H1 (cell line): Measurements from ENCODE around the gene SYNPO. TPM values are rescaled to one million over a fixed set of nuclear protein-coding genes. Genes with fewer than 3 reads are reported as not detected.

ENCODE experiments used
- BACH1 ChIP-seq: IDR thresholded peaks from 2 replicates; pipeline ENCODE4 v1.6.1; 2012; ENCODE audit warnings: low read length, improper control_type of control experiment
- BCL11A ChIP-seq, 2 experiments: IDR thresholded peaks; one replicate each; pipeline ENCODE4 v1.6.1; 2011; ENCODE audit warnings: low read depth in 2 of 2, low read length in 2 of 2, mild to moderate bottlenecking in 2 of 2
- CBX5 ChIP-seq: fragments of 300-800, 300-1000 bp; sonication (generic); IDR thresholded peaks from 2 replicates; pipeline ENCODE4 v1.7.1; 2016; ENCODE audit warnings: antibody characterized with exemption, low read length, low read depth
- CHD2 ChIP-seq: IDR thresholded peaks from 2 replicates; pipeline ENCODE4 v1.6.1; 2012; ENCODE audit warnings: low read length, improper control_type of control experiment
- CREB1 ChIP-seq: IDR thresholded peaks from 2 replicates; pipeline ENCODE4 v1.6.1; 2012; ENCODE audit warnings: inconsistent platforms
- KDM5A ChIP-seq: fragments of 200-600 bp; IDR thresholded peaks from 2 replicates; pipeline ENCODE4 v1.7.1; 2012; ENCODE audit warnings: mild to moderate bottlenecking, low read length, inconsistent platforms, mixed read lengths
- PHF8 ChIP-seq: fragments of 200-600 bp; sonication (generic); conservative IDR thresholded peaks from 2 replicates; pipeline ENCODE4 v1.7.1; 2012; ENCODE audit warnings: low read depth, mild to moderate bottlenecking, inconsistent platforms, low read length, moderate library complexity
- SIN3A ChIP-seq, 2 experiments: IDR thresholded peaks in 1 of 2; conservative IDR thresholded peaks in 1 of 2; 2 replicates each; pipeline ENCODE4 v1.6.1; 2011 to 2012; ENCODE audit warnings: low read length in 2 of 2, improper control_type of control experiment in 1 of 2, low read depth in 1 of 2, mild to moderate bottlenecking in 1 of 2
- SIX5 ChIP-seq: IDR thresholded peaks from 2 replicates; pipeline ENCODE4 v1.6.1; 2011; ENCODE audit warnings: mild to moderate bottlenecking, low read depth, low read length
- TAF7 ChIP-seq: optimal IDR thresholded peaks from 2 replicates; pipeline ENCODE3; 2011; ENCODE audit warnings: low read depth, mild to moderate bottlenecking, inconsistent platforms, low read length, moderate library complexity, borderline replicate concordance
- YY1 ChIP-seq: IDR thresholded peaks from 2 replicates; pipeline ENCODE4 v1.6.1; 2011; ENCODE audit warnings: low read depth, mild to moderate bottlenecking, low read length
- polyA plus RNA-seq, 7 experiments: library from polyadenylated mRNA; depleted of rRNA in 3 of 7; stranded (reverse) in 5 of 7; unstranded in 2 of 7; fragments of >200 nt in 5 of 7; fragments of 200-250 nt in 2 of 7; gene quantifications; 1 replicate in 5 of 7; 2 replicates in 1 of 7; 4 replicates in 1 of 7; pipeline versions ENCODE4 v1.2.1 to v1.2.3, GENCODE V29; 2011 to 2013; ENCODE audit warnings: missing spikeins in 2 of 7, mixed read lengths in 2 of 7
- total RNA-seq: library from RNA; stranded (reverse); fragmentation: NEBNext Ultra II Directional; extraction: Animal tissue kit (Norgen Biotek cat#: 25700); gene quantifications from 2 replicates; pipeline ENCODE4 v1.2.1, GENCODE V29; 2021
- TF ChIP-seq, protein P1 (sequence below): IDR thresholded peaks from 2 replicates; pipeline ENCODE4 v1.6.1; 2012; ENCODE audit warnings: low read length, inconsistent platforms
- TF ChIP-seq, protein P2 (sequence below): IDR thresholded peaks from 2 replicates; pipeline ENCODE4 v1.6.1; 2011; ENCODE audit warnings: low read depth, mild to moderate bottlenecking, low read length; ENCODE audit not compliant: insufficient read depth

Gene SYNPO
- total and polyA plus RNA-seq, 2 of the 8 experiments (the other 6 are each of a cell fraction or from before 2014, with no cell fraction given), result 2.3 TPM

DNA sequence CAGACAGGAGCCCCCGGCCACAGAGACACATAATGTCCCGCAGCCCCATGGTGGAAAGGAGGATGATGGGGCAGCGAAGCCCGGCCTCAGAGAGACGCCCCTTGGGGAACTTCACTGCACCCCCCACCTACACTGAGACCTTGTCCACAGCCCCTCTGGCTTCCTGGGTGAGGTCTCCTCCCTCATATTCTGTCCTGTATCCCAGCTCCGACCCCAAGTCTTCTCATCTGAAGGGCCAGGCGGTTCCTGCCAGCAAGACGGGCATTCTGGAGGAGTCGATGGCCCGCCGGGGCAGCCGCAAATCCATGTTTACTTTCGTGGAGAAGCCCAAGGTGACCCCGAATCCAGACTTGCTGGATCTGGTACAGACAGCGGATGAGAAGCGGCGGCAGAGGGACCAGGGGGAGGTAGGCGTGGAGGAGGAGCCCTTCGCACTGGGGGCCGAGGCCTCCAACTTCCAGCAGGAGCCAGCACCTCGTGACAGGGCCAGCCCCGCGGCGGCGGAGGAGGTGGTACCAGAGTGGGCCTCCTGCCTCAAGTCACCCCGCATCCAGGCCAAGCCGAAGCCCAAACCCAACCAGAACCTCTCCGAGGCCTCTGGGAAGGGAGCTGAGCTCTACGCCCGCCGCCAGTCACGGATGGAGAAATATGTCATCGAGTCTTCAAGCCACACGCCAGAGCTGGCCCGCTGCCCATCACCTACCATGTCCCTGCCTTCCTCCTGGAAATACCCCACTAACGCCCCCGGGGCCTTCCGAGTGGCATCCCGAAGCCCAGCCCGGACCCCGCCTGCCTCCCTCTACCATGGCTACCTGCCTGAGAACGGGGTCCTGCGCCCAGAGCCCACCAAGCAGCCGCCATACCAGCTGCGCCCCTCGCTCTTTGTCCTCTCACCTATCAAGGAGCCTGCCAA lies 8.9 kb downstream of the SYNPO start (continued):
- TF ChIP-seq, protein P1, sequence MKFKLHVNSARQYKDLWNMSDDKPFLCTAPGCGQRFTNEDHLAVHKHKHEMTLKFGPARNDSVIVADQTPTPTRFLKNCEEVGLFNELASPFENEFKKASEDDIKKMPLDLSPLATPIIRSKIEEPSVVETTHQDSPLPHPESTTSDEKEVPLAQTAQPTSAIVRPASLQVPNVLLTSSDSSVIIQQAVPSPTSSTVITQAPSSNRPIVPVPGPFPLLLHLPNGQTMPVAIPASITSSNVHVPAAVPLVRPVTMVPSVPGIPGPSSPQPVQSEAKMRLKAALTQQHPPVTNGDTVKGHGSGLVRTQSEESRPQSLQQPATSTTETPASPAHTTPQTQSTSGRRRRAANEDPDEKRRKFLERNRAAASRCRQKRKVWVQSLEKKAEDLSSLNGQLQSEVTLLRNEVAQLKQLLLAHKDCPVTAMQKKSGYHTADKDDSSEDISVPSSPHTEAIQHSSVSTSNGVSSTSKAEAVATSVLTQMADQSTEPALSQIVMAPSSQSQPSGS, result no peak
- no peak for TF ChIP-seq CREB1
- no peak for TF ChIP-seq BACH1
- no peak for TF ChIP-seq CBX5
- TF ChIP-seq BCL11A (IDR thresholded peaks at IDR 0.05; ENCODE audit: low read depth in 2 of 2, low read length in 2 of 2), result no peak
- TF ChIP-seq YY1, result no peak
- TF ChIP-seq, protein P2, sequence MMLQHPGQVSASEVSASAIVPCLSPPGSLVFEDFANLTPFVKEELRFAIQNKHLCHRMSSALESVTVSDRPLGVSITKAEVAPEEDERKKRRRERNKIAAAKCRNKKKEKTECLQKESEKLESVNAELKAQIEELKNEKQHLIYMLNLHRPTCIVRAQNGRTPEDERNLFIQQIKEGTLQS, result no peak
- TF ChIP-seq CHD2, result no peak
- TF ChIP-seq SIN3A (conservative IDR thresholded peaks at IDR 0.05 in 1 of 2, IDR thresholded peaks at IDR 0.05 in 1 of 2; ENCODE audit: low read depth in 1 of 2, low read length in 2 of 2), result no peak
- TF ChIP-seq TAF7, result no peak
- no peak for TF ChIP-seq SIX5
- TF ChIP-seq KDM5A, result no peak
- no peak for TF ChIP-seq PHF8
